GM18511 (cell line): ENCODE measurements around the gene ZBTB20.
A peak's percentile ranks its signal among the peaks of the same experiment; 100 is the strongest.

Source experiments
- ATAC-seq: cut with Tn5 transposase; IDR thresholded peaks from one replicate; pipeline ENCODE4 v1.9.1; 2021; ENCODE audit warnings: mild to moderate bottlenecking, moderate library complexity; ENCODE audit not compliant: unreplicated experiment

Gene ZBTB20

DNA sequence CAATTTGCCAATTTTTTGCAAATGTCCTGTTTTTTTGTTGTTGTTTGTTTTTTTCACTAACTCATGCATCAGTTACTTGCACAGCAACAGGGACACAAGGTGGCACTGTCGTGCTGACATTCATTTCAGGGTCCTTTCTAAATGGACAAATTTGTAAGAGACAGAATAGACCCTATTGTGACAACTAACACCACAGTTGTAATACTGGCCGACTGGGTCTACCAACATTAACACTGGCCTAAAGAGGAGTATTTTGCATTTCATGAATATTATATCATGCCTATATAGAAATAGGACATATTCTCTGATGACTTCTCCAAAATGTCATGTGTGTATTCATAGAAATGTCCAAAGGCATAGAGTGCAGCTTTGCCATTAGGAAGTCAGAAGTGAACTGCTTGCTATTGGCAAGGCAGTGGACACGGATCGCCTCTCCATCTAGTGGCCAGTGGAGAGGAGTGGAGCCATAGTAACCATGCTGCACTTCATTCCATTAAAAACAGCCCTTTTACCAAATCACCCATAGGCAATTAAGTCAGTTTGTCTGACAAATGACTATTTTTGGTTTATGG is 54.8 kb downstream of the ZBTB20 start:
- peak; percentile 70 for ATAC-seq

DNA sequence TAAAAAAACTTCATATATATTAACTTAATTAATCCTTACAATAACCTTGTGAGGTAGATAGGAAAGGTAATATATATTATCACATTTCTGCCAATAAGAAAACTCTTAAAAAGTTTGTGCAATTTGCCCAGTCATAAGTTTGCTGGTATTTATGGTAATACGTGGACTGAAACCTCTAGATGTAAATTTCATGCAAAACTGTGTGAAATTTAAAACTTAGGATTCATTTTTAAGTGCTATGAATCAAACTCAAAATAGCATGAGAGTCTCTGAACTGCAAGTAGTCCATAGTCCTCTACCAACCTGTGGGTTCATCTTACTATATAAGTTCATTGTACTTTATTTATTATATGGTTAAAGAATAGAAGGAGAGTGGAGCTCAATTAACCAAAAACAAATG is 56.4 kb downstream of the ZBTB20 start:
- ATAC-seq: no peak

GRCh38 chr3:115089481-115089880 is 57.6 kb downstream of the ZBTB20 start:
- no peak for ATAC-seq

DNA sequence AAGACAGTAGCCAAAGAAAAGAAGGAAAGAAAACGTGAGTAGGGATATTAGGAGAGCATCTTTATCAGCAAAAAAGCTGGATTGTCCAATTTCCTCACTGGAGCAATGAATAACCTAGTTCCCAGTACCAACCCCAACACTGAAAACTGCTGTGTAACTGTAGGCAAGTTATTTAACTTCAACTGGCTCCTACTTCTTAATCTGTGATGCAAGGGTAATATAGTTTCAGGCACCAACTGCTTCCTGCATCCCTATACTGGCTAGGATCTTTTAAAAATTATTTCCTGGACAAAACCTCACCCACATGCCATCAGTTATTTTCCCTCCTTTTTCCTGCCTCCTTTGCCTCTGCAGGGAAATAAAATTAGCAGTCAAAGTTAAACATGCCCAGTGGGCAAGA is 59.6 kb downstream of the ZBTB20 start:
- ATAC-seq: no peak

DNA sequence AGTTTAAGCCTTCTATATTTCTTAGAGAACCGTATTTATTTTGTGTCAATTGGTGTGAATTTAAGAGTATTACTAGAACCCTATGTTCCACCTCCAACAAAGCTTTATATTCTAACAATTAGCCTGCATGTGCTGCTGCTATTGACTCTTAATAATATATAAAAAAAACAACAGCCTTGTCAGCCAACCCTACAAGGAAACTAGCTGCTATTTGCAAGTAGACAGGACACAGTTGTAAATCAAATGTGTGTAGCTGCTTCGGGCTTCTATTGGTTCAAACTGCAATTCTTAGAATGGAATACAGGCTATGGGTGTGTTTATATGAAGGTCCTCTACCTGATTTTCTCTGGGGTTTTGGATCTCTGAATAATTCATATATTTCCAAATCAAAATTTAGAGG is 60.7 kb downstream of the ZBTB20 start:
- ATAC-seq: no peak

DNA sequence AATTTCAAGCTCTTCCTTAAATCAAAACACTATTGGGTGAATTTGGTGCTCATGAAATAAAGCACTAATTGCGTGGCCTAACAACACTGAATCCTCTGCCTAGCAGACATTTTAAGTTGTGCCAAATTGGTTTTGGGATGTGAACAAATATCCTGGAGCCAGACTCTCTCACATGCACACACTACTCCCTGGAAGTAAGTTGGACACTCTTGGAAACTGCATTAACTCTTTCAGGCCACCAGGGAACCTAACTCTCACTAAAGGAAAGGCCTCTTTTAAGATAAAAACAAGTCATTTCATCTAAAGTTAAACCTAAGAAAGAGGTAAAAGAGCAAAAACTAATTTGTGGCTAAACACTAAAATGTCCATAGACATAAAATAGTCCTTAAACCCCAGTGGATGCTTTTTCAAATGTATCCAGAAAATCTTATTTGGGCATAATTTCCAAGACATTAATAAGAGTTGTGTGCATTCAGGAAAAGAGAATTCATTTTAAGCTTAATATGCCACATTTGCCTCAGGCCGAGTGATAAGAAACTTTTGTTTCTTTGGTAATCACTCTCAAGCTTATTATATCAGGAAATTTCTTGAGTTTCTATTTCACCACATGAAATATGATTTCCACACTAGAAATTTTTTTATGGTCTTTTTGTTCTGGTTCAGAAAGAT is 61.8 kb downstream of the ZBTB20 start:
- ATAC-seq: no peak

- no peak for ATAC-seq
Measured at GRCh38 chr3:115084686-115085085, 62.4 kb downstream of the ZBTB20 start.

DNA sequence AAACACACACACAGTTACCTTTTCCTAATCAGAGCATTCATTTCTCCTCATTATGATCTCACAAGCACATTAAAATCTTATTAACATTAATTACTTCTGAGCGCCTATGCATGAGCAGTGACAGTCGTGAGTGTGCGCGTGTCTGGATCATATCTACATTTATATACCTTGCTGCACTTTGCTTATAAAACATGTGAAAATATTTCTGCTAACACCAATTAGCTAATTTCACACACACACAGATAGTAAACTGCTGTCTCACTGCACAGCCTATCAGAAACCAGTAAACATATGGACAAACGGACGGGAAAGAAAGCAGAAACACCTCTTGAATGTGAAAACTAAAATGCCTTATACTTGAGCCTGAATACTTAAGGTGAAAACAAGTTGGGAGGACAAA is 64.8 kb downstream of the ZBTB20 start:
- no peak for ATAC-seq

GRCh38 chr3:115081444-115081843 is 65.6 kb downstream of the ZBTB20 start:
- ATAC-seq: no peak

GRCh38 chr3:115077501-115078250 is 69.4 kb downstream of the ZBTB20 start:
- ATAC-seq: no peak

DNA sequence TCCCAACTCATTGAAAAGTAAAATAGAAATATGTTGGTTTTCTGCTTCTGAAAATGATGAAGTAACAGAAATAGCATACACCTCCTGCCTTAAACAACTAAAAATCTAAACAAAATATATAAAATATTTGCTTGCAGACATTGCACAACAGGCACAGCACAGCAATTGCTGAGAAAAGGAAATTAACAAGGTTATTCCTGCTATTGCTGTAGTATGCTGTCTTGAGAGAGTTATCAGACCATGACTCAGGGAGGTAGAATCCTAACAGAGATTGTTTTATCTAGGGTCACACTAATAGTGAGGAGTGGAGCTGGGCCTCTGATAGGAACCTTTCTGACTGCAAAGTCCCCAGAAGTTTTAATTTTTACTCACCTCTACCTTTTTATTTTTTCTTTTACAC is 72.6 kb downstream of the ZBTB20 start:
- no peak for ATAC-seq

- ATAC-seq: no peak
Measured at GRCh38 chr3:115072265-115073021, 74.6 kb downstream of the ZBTB20 start.

DNA sequence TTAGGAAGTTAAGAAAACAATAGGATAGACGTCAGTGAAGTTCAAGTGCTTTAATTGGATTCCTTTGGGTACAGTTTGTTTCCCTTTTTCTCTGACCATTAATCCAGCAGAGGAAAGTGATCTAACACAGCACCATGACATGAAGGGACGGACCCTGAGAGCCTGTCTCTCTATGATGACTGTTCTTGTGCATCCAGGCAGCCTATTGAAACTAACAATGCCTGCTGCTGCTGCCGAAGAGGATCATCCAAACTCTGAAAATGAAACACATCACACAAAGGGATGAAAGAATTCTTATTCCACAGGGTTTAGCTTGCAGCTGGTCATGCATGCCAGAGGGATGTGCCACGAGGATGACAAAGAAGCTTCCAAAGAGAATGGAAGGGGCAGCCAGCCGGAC is 75.5 kb downstream of the ZBTB20 start:
- no peak for ATAC-seq

DNA sequence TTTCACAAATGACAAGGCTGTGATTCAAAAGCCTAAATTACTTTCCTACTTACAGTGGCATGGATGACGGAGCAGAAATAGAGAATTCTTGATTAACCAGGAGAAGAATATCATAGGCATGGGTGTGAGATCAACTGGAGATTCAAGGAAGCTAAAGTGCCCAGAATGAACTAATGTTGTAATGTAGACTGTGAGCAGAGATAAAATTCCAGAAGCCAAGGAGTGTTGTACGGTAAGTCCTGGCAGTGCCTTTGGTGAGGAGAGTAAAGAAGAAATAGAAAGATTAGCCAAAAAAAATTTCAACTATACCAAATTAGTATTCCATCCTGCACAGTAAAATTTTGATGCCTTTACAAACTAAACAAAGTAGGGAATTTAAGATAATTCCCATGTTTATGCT is 75.9 kb downstream of the ZBTB20 start:
- no peak for ATAC-seq

DNA sequence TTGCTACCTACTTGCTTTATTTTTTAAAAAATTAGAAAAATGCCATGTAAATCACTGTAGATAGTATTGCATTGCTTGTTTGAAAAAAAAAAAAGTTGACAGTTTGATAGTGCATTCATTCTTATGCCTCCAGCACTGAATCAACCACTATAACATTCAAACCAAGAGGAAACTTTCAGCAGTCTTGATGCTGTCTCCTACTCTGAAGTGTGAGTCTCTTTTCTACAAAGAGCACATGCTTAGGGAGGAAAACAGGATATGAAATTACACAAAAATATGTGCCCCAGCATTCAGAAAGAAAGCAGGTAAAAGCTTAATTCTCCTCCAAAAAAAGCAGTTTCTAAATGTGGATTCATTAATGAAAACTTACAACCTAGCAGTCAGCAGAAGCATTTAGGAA is 78.3 kb downstream of the ZBTB20 start:
- no peak for ATAC-seq

DNA sequence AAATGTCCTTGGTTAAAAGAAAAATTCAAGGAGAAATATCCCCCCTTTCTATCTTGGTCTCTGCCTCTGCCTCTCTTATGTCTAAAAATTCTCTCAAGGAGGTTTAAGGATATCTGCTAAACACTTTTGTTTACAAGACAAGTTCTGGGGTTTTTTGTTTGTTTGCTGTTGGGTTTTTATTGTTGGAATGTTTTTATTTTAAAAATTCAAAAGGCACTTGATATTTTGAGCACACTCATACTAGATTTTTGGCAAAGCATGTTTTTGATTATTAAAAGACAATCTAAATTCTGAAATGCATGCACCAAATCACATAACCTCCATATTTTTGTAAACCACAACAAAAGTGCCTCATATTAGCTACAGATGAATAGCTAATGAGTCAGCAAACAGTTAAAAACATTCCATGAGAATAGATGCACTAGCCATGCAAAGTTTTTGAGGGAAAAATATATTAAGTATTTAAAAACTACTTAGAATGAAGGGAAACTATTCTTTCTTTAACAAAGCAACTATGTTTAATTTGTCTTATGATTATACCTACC is 84.6 kb downstream of the ZBTB20 start:
- ATAC-seq: no peak

GRCh38 chr3:115062009-115062408 is 85.1 kb downstream of the ZBTB20 start:
- ATAC-seq: no peak

DNA sequence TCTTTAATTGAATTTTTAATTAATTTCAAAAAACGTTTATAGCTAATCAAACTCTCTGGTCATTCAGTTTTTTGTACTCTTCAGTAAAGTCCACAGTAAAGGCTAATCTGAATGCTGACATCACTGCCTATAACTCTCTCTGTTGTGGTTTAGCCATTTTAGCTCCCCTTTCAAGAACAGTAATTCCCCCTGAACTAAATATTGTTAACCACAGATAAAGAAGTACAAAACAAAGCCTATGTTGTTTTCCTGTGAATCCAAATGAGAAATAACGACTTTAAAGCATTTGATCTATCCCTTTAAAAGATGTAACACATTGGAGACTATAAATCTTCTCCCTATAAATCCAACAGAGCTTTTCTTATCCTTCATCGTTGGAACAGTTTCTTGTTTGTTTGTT is 94.2 kb downstream of the ZBTB20 start:
- ATAC-seq: no peak

- no peak for ATAC-seq
Measured at GRCh38 chr3:115042351-115042750, 104.7 kb downstream of the ZBTB20 start.

DNA sequence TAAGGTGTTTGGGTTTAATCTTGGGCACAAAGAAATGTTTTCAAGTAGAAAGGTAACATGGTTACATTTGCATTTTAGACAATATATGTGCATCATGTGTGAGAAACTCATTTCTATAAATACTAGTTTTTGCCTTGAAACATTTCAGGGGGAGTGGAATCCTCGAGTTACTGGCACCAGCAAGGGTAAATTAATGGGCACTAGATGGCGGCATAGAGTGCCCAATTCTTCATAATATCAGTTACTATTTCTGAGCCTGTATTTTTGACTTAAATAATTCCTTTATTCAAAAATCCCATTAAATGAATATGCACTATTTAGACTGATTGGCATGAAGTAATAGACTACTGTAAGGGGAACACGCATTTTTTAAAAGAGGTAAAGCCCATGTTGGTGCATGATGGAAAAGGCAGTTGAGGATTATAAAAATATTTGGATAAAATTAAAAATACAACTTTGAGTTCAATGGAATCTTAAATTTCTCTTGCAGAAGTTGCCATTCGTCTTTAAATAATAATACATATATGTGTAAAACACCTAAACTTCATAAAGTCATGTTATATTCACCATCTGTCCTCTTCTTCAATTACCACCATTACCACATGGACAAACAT is 106.3 kb downstream of the ZBTB20 start:
- peak; percentile 70 for ATAC-seq

DNA sequence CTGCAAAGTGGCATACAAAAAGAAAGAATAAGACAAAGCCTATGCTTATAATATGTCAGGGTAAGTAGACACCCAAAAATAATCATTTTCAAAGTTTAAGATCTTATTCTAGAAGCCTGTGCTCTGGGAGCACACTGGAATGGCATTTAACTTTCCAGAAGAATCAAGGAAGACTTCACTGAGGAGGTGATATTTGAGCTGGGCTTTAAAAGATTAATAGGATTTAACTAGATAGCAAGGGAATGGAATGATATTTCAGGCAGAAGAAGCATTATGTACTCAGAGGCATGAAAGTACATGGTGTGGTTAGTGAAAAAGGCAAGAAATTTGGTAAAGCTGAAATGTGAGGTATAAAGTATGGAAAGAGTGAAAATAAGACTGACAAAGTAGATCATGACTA is 106.8 kb downstream of the ZBTB20 start:
- ATAC-seq: no peak
